ENCODE results near the gene ZNF821.

- TF ChIP-seq CTCF (IDR thresholded peaks at IDR 0.05 in 8 of 11, conservative IDR thresholded peaks at IDR 0.05 in 3 of 11) (no peak), POLR2AphosphoS5 (IDR thresholded peaks at IDR 0.05) (no peak)
Measured at GRCh38 chr16:71811261-71811803, 72.7 kb downstream of the ZNF821 start.
